HUDEP-2 (cell line): Measurements from ENCODE around the gene OR5K1.

Source experiments
- DNase-seq, 76 experiments: peaks; one replicate each; lab custom pipeline; 2025; ENCODE audit not compliant: unreplicated experiment in 76 of 76; lab: John Stamatoyannopoulos, UW

The OR5K1 gene

DNA sequence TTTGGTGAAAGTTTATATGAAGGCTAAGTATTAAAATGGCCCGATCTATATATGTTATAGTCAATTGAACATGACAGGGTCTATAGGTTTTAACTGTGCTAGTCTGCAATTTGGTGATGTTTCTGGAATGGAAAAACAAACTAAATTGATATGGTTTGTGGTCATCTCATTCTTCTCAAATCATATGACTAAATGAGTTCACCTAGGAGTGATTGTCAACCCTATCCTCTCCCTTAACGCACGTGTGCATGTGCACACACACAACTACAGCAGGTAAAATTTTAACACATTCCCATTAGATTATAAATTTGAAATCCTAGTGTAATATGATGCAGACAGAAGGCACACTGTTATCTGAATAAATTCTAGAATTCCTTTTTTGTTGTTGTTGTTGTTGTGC is 50.7 kb downstream of the OR5K1 start:
- DNase-seq: no peak

DNA sequence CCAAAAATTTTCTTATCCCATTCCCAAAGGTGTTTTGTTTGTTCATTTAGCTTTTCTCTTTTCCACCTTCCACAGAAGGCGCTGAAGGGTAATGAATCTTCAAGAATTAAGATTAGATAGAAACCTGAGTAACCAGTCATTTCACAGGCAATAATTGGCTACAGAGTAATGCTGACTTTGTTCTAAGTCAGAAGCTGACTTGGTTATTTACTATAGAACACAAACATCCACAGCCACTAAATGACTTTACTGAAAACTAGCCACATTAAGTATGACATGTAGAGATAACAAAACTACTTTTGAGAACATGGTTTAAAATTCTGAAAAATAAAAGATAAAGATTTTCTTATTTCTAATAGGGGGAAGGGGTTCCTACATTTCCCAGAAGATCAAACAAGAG is 51.9 kb downstream of the OR5K1 start:
- no peak for DNase-seq

DNA sequence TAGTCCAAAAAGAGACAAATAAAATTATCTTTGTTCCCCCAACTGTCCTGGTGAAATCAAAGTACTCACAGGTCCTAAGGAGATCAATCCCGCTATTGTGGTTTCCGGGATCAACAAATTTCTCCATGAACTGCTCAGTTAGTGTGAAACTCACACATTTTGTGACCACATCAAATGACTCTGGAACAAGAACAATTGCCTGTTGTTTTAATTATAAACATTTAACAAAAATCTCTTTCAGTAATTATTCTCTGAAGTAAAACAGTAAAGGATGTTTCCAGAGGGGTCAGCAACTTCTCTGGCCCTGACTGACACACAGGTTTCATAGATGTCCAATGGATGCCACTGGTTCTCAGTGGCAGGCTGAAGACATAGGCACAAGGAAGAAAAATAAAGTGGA is 55.8 kb downstream of the OR5K1 start:
- DNase-seq: no peak

DNA sequence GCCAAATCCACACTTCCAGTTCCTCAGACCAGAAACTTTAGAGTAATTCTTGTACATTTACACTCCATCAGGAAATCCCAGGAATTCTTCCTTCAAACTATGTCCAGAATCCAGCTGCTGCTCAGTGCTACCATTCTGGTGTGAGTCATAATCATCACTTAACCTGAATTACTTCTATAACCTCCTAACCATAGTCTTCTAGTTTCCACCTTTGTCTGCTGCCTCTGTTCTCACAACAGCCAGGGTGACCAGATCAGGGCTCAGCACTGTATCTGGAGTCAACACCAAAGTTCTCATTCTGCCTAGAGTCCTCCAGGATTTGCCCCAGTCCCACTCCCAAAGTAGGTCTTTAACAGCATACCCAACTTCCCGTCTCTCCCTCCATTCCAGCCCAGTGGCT is 56.4 kb downstream of the OR5K1 start:
- no peak for DNase-seq

DNA sequence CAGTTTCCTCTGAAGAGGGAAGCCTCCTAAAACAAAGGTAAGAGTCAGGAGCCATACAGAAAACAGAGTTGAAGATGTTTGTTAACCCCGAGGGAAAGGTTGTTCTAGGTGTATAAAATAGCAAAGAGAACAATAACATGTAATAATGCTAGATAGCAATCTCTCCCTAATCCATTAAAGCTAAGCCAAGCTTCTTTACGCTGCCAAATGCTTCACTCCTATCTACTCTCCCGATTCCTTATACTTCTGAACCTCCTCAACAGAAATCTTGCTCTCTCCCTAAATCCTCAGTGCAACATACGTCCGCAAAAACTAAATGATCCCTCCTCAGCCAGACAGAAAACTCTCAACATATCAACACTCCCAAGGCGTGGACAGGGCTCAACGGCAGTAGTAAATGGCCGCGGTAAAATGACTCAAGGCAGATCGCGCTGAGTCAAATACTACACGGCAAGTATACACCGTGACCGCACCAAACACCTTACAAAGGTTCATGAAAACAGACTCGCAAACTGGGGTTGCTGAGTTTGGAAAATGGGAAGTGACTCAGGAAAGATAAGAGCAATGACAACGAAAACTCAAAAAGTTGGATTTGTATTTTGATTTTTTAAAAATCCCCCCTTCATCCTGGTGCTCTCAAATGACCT is 59.0 kb downstream of the OR5K1 start:
- peak in 38 of 76 experiments; percentile 1 to 44 (median 22) for DNase-seq
